NCI-H2196 (cell line): Measurements from ENCODE around the gene APBB1IP.
"Not testable (repeated sequence)": the region's sequence is repeated elsewhere in the genome, so short reads cannot be mapped to it uniquely, and the experiment has no call there.

Source experiments
- DNase-seq: peaks from one replicate; lab custom pipeline; 2025; ENCODE audit not compliant: unreplicated experiment; lab: John Stamatoyannopoulos, UW

Gene APBB1IP

DNA sequence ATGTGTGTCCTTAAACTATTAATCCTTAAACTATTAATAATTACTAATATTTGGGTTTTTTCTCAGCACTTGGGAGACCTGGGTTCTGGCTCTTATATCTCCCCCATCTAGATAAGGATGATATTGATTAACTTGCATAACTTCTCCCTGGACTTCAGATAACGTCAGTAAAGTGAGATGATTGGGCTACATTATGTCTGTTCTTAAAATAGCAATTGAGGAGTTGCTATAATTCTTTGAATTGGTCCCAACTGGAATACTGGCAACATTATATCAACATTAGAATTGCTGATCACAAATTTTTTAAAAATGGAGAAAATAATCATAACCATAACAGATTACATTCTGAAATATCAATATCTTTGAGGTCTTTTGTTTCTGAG lies 1.9 kb downstream of the APBB1IP start:
- DNase-seq: no peak

DNA sequence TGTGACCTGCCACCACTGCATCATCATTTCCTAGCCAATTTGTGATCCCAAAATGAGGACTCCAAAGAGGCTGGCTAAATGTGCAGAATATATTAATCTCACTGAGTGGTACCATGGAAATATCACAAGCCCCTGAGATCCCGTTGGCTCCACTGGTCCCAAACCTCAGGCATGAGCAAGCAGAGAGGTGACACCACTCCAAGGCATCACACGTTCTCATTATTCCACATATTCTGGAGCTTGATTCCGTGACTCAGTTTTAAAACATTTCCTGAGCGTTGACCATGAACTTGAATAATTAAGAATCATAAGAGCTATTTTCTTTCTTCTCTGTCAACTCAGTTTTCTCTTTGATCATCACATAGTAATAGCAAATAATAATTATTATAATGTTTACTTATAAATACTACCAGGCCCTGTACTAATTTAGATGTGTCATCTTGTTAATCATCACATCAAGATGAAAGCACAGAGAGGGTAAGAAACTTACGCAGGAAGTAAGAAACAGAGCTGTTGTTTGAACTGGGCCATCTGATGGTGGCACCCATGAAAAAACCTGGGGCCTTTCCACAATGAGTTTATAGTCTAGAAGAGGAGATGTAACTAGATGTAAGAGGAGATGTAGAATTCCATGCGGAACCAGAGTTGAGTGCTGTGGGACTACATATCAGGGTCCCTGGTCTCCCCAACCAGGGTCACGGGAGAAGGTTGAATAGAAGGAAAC lies 3.5 kb downstream of the APBB1IP start:
- DNase-seq: no peak

DNA sequence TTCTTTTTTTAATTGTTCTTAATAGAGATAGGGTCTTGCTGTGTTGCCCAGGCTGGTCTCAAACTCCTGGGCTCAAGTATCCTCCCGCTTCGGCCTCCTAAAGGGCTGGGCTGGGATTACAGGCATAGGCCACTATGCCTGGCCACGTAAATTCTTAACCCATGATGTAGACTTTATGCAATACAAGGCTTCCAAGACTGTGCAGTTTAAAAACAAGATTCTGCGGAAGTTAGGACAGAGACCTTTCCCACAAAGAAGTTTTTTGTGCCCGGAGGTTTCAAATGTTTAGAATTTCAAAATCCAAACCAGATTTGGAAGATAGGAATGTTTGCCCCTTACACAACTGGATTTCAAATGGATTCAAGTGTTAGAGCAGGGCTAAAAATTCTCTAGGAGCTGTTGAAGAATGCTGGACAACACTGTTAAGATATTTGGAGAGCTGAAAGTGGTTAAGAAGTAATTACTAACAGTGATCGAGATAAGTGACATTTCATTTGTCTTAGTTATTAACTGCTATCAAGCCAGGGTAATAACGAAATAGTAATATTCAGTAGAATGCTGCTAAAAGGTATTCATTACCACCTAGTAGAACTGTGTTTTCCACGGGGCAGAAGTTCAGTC lies 7.4 kb downstream of the APBB1IP start:
- no peak for DNase-seq

DNA sequence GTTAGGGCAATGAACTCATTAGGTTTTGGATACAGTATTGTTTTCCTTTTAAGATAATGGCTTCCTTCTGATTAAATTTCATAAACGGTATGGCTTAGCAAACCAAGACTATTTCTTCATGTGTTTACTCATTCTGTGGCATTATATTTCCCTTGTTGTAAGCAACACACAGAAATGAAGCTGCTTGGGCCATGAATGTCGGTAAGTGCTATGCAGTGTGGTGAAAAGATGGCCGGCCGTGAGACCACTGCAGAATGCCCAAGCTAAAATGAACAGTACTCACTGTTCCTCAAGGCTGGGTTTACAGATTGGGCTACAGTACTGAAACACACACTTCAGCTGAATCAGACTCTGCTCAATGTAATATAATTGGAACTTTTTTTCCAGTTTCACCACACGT lies 8.1 kb downstream of the APBB1IP start:
- DNase-seq: no peak

DNA sequence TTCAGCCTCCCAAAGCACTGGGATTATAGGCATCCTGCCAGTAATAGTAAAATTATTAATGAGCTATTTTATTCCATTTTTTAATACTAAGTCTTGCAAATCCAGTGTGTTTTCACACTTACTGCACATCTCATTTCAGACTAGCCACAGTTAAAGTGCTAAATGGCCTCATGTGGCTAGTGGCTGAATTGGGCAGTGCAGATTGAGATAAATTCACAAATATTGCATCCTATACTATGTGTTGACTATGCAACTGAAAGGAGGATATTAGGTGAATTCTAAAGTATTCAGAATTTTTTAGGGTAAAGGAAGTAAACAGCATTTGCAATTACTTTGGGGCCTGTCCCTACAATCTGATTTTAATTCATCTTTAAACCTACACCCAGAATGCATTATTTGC lies 10.2 kb downstream of the APBB1IP start:
- DNase-seq: no peak

DNA sequence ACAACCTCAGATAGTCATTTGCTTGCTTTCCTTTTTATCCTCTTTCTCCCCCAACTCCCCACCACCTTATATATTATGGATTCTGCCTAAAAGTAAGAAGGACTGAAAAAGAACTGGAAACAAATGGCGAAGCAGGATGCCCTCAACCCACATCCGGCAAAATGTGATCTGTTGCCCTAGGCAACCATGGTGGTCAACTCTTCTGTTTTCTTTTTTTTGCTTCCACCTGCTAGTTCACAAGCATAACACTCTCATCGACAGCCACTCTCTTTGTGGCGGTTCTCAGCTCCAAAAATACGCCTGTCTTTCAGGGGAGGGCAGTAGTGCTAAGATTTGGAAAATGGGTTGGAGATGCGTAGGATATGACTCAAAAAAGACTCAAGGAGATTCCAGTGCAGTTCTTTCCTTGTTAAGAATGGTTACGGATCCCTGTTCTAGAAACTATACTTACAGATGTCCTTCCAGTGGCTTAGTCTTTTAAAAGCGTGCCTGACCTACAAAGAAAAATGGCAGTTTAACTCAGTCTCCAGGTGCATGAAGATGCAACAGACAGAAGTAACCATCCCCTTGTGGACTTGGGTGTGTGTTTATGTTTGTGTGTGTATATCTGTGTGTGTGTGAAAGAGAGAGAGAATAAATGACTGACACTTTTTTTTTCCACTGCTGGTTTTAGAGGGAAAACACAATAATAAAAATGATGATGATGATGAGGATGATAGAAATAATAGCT lies 10.7 kb downstream of the APBB1IP start:
- no peak for DNase-seq

DNA sequence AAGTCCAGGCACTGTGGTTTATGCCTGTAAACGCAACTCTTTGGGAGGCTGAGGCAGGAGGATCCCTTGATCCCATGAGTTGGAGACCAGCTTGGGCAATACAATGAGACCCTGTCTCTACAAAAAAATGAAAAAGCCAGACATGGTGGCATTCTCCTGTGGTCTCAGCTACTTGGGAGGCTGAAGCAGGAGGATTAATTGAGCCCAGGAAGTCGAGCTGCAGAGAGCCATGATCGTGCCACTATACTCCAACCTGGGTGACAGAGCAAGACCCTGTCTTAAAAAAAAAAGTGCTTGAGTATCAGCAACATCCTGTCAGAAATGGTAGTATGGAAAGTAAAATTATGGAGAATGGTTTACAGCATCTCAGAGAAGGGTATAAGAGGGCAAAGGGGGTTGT lies 11.6 kb downstream of the APBB1IP start:
- DNase-seq: no peak

DNA sequence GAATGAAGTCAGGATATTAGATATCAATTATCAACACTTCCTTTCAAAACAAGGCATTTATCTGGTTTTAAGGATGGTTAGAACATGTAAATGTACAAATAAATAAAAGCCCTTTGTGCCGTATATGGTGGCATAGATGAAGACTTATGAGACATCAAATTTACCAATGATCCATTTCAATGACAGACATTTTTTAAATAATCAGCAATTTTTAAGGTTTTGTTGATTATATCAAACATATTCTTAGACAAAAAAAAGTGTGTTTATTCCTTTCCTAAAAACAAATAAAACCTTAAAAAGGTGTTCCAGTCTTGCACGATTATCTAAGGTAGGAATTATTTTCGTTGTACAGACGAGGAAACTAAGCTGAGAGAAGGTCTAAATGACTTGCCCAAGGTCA lies 13.8 kb downstream of the APBB1IP start:
- no peak for DNase-seq

DNA sequence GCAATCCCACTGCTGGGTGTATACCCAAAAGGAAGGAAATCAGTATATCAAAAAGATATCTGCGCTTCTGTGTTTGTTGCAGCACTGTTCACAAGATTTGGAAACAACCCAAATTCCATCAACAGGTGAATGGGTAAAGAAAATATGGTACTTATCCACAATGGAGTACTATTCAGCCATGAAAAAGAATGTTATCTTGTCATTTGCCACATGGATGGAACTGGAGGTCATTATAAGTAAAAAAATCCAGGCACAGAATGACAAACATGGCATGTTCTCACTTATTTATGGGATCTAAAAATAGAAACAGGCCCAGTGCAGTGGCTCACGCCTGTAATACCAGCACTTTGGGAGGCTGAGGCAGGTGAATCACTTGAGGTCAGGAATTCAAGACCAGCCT lies 15.7 kb downstream of the APBB1IP start:
- DNase-seq: no peak

DNA sequence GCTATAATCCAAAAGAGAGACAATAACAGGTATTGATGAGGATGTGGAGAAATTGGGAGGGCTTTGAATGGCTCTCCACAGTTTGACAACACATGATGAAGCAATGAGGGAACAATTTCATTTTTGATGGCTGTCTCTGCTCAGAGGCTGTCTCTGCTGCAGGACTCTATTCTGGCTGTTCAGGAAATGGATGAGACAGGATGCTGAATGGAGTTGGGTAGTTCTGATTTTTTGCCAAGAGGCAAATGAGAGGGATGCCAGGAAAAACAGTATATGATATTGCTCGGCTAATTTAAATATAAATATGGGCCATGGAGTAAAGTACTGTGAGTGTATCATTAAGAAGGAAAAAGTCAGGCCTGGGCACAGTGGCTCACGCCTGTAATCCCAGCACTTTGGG lies 16.8 kb downstream of the APBB1IP start:
- no peak for DNase-seq

DNA sequence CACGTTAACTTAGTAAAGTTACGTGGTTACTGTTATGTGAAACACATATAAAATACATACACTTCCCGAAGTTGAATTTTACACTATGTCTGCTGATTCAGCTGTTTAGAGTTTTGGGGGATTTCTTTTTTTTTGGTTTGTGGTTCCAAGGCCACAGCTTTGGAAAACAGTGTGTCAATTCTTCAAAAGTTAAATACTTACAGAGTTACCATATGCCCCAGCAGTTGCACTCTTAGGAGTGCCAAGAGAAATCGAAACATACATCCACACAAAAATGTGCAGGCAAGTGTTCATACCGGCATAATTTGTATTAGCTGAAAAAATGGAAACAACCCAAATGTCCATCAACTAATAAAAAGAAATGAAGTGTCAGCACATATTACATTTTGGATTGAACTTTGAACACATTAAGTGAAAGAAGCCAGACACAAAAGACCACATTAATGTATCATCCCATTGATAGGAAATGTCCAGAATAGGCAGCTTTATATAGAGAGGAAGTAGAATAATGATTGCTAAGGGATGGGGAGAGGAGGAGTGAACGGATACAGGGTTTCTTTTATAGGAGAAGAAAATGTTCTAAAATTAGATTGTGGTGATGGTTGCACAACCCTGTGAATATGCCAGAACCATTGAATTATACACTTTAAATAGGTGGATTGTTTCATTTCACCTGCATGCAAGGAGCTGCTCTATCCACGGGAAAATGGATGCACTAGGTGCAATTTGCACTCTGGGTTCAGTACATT lies 17.6 kb downstream of the APBB1IP start:
- DNase-seq: no peak

DNA sequence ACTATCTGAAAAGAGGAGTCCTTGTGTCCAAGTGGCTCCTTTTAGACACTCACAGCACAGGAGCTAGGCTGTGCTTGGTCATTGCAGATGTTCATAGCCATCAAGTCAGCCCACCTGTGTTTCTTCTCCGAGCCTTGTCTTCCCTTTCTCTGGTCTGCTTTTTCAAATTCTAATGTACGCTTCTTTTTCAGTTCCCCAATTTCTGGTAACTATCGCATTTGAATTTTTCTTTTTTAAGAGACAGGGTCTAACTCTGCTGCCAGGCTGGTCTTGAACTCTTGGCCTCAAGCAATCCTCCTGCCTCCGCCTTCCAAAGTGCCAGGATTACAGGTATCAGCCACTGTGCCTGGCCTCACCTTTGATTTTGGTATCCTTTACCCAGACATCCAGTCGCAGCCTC lies 18.9 kb downstream of the APBB1IP start:
- no peak for DNase-seq

DNA sequence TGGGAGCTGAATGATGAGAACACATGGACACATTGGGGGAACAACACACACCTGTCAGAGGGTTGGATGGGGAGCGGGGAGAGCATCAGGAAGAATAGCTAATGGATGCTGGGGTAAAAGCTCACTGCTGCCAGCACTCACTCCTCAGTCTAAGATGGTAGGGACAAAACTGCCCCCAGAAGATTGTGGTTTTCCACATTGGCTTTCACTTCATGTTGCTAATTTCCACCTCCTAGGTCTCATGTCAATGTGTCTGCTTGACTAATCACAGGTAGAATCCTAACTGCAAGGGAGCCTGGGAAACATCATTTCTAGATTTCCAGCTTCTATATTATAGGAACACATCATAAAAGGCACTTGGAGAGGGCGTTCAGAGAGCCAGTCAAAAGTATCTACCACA lies 22.6 kb downstream of the APBB1IP start:
- DNase-seq: no peak

DNA sequence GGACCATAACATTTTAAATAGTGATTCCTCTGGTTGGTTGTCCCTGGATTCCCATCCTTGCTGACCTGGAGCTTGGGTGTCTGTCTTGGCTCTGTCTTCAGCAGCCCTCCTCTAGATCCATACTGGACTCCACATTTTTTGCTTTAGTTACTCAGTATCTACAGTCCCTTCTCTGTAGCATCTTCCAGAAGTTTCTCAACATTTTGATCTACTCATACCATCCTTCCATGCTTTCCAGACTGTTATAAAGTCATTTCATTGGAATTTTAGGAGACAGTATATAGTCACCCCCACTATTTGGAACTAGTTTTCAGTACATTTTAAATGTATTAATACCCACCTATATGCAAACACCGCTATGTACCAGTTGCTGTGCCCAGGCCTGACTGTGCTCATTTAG lies 25.8 kb downstream of the APBB1IP start:
- no peak for DNase-seq

DNA sequence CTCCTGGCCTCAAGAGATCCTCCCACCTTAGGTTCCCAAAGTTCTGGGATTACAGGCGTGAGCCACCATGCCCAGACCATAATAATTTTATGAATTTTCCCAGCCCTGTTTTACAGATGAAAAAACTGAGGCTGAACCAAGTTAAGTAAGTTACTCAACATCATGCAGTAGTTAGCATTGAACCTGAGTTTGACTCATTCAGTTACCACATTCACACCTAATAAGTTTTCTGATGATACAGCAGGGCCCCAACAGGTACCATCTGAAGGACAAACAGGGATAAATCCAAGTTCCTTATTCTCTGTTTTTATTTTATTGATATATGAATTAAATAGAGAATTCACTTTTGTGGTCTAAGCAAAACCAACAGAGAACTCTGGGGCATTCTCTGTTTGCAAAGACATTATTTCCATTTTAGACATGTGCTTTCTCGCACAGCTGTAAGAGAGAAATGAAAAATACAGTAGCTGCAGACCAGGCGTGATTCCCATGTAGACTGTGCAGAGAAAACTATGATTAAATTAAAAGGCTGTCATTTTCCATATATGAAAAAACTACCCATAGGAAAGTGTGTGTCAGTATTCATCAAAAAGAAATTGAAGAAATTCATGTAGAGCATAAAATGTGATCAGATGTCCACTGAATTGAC lies 26.6 kb downstream of the APBB1IP start:
- no peak for DNase-seq

DNA sequence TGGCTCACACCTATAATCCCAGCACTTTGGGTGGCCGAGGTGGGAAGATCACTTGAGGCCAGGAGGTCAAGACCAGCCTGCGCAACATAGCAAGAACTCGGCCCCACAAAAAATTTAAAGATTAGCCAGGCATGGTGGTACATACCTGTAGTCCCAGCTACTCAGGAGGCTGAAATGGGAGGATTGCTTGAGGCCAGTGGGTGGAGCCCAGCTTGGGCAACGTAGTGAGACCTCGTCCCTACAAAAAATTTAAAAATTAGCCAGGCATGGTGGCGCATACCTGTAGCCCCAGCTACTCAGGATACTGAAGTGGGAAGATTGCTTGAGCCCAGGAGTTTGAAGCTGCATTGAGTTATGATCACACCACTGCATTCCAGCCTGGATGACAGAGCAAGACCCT lies 28.4 kb downstream of the APBB1IP start:
- DNase-seq: not testable (repeated sequence)

DNA sequence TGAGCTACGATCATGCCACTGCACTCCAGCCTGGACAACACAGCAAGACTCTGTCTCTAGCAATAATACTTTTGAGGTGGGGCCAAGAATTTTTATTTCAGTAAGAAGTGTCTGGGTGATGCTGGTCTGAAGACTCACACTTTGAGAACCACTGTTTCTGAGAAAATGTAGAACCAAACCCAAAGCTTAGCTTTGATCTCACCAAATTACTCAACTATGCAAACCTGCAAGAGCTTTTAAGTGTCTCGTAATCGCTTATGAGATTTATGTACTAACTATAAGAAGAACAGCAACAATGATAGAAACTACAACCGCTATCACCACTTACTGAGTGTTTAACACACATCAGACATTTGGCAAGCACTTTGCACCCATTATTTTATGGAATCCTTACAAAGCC lies 29.5 kb downstream of the APBB1IP start:
- DNase-seq: no peak

DNA sequence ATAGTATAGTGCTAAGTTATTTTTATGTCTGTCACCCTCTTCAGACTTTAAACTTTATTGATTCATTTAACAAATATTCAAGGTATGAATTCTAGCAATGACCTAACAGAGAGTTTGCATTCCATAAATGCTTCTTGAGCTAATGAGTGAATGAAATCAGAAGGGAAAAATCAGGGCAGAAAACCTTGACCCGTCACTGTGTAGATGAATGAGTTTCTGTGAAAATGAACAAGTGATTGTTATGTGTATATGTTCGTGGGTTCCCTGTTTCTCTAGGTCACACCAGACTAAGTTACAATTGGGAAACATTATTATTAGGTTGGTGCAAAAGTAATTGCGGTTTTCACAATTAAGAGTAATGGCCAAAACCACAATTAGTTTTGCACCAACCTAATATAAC lies 30.1 kb downstream of the APBB1IP start:
- no peak for DNase-seq

DNA sequence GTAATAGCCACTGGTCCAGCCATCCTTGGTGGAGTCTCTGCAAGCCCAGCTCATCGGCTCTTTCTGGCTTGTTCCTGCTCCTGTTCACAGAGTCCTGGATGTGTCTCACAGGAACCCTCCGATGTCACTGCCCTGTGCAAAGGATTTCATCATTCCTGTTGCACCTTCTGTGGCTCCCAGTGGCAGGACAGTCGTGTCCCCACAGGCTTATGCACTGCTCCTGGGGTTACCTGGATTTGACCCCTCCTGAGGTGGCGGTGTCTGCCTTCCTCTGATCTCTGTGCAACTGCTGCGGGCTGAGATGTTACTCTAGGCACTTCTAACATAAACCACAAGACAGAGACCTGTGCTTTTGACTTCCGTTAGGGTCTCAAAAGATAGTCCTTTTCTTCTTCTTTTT lies 30.6 kb downstream of the APBB1IP start:
- no peak for DNase-seq

DNA sequence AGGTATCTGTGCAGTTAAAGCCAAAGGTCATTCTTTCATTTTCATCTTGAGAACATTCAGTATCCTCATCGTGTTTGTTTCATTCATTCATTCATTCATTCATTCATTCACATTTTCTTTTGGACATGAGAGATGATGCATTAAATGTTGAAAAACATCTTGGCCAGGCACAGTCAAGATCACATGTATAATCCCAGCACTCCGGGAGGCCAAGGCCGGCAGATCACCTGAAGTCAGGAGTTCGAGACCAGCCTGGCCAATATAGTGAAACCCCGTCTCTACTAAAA lies 34.3 kb downstream of the APBB1IP start:
- DNase-seq: no peak

DNA sequence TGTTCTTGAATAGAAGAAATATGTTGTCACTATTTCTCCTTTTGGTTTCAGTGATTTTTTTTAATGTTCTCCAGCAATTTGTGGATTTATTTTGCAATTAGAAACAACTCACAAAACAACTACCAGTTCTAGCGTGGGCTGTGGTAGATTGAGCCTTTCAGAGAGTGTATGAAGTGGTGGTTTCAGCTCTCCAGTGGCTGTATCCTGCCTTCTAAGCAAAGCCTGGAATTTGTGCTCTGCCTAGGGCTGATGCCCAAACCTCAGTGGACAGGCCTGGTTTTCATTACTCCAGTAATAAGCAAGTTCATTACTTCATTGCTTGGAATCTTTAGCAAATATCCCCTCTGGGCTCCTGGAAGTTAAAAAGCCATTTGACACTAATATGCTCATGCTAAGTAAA lies 35.9 kb downstream of the APBB1IP start:
- no peak for DNase-seq
